Stimulated activated CD8-positive, alpha-beta memory T cell treated with anti-CD3 and anti-CD28 coated beads, Interleukin-7, amount 100 ng/mL, for 24 hours (primary cell): ENCODE measurements around the gene APPL2.
"Not testable (repeated sequence)": the region's sequence is repeated elsewhere in the genome, so short reads cannot be mapped to it uniquely, and the experiment has no call there.

Experiments used
- DNase-seq: peaks from one replicate; pipeline ENCODE4 v3.0.0-alpha.2; 2020; ENCODE audit warnings: low read depth

APPL2 gene

GRCh38 chr12:105192624-105193225, 43.2 kb downstream of the APPL2 start:
- no peak for DNase-seq

DNA sequence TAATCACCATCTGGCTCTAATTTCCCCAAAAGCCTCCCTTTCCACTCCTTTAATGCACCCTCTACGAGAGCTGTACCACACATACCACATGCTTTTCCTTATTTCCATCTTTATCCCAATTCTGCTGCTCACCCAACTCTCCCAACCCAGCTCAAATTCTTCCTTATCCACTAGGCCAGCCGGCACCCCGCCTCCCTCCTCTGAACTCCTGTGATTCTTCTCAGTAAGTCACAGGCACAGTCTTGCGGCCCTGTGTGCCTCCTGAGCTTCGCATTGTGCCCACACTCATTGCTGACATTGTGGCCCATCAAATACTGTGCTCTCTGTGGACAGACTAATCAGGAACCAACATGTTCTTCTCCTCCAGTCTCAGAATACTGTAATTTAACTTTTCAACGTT, 45.4 kb downstream of the APPL2 start:
- no peak for DNase-seq

- DNase-seq: no peak
Observed at GRCh38 chr12:105189293-105189692, 46.7 kb downstream of the APPL2 start.

- not testable (repeated sequence) for DNase-seq
Observed at GRCh38 chr12:105183976-105184375, 52.0 kb downstream of the APPL2 start.

DNA sequence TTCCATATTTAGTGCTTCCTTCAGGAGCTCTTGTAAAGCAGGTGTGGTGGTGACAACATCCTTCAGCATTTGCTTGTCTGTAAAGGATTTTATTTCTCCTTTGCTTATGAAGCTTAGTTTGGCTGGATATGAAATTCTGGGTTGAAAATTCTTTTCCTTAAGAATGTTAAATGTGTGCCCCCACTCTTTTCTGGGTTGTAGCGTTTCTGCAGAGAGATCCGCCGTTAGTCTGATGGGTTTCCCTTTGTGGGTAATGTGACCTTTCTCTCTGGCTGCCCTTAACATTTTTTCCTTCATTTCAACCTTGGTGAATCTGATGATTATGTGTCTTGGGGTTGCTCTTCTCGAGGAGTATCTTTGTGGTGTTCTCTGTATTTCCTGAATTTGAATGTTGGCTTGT, 52.6 kb downstream of the APPL2 start:
- not testable (repeated sequence) for DNase-seq

GRCh38 chr12:105179114-105179513, 56.9 kb downstream of the APPL2 start:
- DNase-seq: not testable (repeated sequence)

DNA sequence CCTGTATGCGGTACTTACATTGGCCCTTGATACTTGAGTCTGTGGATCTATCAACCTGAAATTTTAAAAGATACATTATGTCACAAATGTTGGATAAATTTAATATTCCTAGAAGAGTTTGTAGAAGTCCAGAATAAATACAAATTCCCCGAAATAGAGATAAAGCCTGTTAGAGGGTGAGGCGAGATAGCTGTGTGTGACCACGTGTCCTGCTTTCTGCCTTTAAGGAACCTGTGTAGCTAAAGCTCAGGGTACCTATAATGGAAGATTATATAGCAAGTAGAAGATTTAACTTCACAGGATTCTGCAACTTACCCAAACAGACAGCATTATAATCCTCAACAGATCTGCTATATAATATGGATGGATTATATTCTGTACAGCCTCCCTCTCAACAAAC, 58.8 kb downstream of the APPL2 start:
- DNase-seq: no peak

DNA sequence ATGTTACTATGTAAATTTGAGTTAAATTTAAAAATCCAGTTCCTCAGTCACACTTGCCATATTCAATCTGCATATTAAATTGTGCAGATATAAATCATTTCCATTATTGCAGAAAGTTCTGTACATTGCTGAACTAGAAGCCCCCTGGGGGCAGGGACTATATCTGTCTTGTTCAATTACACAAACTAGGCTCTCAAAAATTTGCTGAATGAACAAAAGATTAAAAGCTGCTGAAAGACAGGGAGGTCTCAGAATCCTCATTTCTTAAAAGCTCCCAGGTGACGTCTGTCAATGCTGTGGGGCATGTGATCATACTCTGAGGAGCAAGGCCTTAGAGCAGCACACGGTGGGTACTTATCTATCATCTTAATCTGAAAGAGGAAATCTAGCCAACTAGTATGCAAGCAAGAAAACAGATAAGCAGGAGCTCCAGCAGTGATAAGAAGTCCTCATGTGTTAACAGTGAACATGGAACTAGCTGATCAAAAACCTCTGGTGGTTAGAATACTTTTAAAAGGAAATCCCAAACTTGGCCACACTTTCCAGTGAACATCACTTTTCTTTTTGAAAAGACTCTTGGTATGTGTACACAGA, 60.5 kb downstream of the APPL2 start:
- DNase-seq: no peak

GRCh38 chr12:105171691-105172436, 64.1 kb downstream of the APPL2 start:
- DNase-seq: no peak

DNA sequence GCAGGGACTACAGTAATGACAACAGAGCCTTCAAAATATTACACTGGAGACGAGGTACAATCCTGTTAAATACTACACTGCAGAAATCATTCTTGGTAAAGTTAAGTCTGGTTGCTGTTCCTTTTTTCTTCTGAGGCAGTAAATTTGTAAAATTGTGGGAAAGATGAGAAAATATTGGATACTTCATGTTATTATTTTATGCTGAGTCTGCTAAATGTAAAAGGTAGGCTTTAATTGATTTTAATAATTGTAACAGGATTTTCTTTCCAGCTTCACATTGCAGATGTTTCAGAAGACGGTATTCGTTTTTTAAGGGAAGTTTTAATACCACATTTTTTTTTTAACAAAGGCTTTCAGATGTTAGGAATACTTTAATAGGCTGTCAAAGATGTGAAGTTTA, 65.8 kb downstream of the APPL2 start:
- no peak for DNase-seq

- DNase-seq: no peak
Observed at GRCh38 chr12:105168006-105168405, 68.0 kb downstream of the APPL2 start.

GRCh38 chr12:105167346-105167745, 68.6 kb downstream of the APPL2 start:
- no peak for DNase-seq

GRCh38 chr12:105166736-105167135, 69.2 kb downstream of the APPL2 start:
- no peak for DNase-seq

DNA sequence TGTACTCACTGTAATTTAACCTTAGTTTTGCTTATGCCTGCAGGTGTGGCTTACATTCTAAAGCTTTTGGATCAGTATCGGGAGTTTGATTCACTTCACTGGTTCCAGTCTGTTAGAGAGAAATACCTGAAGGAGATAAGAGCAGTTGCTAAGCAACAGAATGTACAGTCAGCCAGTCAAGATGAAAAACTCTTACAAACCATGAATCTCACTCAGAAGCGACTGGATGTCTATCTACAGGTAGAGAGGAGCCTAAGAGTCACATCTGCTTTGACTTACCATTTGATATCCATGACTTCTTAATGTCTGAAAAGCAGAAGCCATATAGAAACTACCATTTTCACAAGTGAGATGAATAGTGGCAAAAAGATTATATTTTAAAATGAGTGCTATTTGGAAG, 71.9 kb downstream of the APPL2 start:
- no peak for DNase-seq

GRCh38 chr12:105162174-105162573, 73.8 kb downstream of the APPL2 start:
- no peak for DNase-seq

DNA sequence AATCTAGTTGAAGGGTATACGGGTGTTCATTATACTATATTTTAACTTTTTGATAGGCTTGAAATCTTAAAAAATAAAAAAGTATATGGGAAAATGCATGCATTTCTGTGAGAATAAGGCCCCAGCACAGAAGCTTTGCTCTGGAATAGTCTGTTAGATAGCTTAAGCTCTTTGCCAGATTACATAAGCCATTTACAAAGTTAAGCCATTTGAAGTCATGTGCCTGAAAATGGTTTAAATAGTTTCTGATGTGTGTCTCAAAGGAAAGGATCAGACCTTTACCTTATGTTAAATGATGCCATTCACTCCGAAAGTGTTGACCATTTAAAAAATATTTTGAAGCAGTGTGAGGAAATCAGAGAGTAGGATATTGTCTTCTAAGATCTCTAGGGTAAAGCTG, 77.1 kb downstream of the APPL2 start:
- DNase-seq: no peak

DNA sequence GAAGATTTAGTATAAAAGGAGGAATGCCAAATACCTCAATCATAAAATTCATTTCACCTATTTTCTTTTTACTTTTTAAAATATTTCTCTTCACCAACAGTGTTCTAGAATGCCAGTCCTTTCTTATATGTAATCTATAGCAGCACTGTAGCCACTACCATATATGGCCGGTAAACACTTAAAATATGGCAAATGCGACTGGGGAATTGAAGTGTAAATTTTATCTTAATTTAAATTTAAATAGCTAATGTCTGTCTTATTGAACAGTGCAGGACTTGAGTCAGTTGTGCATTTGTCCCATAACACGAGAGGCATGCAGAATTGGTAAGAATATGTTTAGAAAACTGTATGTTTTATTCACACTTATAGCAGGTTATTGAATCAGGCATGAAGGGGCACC, 78.4 kb downstream of the APPL2 start:
- no peak for DNase-seq

- DNase-seq: no peak
Observed at GRCh38 chr12:105156260-105156659, 79.7 kb downstream of the APPL2 start.

DNA sequence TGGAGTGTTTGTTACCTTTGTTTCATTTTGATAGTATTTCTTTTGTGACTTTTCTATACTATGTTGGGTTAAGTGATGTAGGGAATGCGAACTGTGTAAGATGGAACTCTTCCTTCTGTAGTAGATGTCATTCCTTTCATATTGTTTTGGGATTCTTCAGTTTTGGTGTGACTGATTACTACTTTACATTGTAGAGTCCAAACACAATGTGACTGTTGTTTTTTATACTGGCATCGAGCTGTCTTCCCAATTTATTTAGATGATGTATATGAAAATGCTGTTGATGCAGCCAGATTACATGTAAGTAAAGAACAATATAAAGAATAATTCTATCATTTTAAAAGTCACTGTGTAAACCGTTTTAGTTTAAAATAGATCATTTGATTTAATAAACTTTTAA, 93.7 kb downstream of the APPL2 start:
- no peak for DNase-seq

- no peak for DNase-seq
Observed at GRCh38 chr12:105141320-105141922, 94.6 kb downstream of the APPL2 start.

DNA sequence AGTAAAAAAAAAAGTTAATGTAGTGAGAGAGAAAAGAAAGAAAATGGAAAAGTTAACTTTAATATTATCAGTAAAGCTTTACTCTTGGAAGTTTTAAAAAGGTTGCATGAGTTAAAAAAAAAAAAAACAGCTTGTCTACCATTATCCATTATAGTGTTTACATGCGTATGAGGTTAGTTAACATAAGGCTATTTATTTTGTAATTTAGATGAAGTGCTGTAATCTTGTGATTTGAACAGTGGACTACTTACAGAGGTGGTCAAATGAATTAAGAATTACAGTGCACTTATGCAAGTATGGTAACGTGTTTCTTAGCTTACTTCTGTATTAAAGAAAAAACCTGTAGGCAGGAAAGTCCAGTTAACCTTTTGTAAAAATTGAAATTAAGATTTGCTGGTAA, 97.7 kb downstream of the APPL2 start:
- no peak for DNase-seq
